Measurements from ENCODE around the gene OVCA2. TPM values are rescaled to one million over a fixed set of nuclear protein-coding genes. Genes with fewer than 3 reads are reported as not detected.
A peak's percentile ranks its signal among the peaks of the same experiment; 100 is the strongest.

OVCA2 gene
- total RNA-seq, 1 donor from 2014 or later = 32.7 TPM

- H3K36me3 Mint-ChIP-seq (ENCODE audit: low read depth, unreplicated experiment) = peaks cover 28% of the 10 kb centered on the region
- TF ChIP-seq CTCF (IDR thresholded peaks at IDR 0.05; ENCODE audit: unreplicated experiment) = no peak
- H3K4me3 Mint-ChIP-seq (ENCODE audit: unreplicated experiment) = peak overlapping the region; percentile 42
- H3K4me1 Mint-ChIP-seq (ENCODE audit: unreplicated experiment) = peaks cover 42% of the 10 kb centered on the region
- no peaks in the 10 kb centered on the region for H3K9me3 Mint-ChIP-seq (ENCODE audit: unreplicated experiment)
- no peak for DNase-seq (ENCODE audit: low spot score)
- H3K27me3 Mint-ChIP-seq (ENCODE audit: unreplicated experiment) = peaks cover 26% of the 10 kb centered on the region
- H3K27ac Mint-ChIP-seq (ENCODE audit: unreplicated experiment) = no peak overlapping the region
These were observed 18.5 kb downstream of the OVCA2 start for GRCh38 chr17:2060385-2060658.

- Mint-ChIP-seq H3K27ac (ENCODE audit: unreplicated experiment) (no peak overlapping the region), H3K9me3 (ENCODE audit: unreplicated experiment) (no peaks in the 10 kb centered on the region), H3K36me3 (ENCODE audit: low read depth, unreplicated experiment) (peaks cover 31% of the 10 kb centered on the region), H3K4me1 (ENCODE audit: unreplicated experiment) (peaks cover 47% of the 10 kb centered on the region), H3K4me3 (ENCODE audit: unreplicated experiment) (peak overlapping the region; percentile 37), H3K27me3 (ENCODE audit: unreplicated experiment) (peaks cover 26% of the 10 kb centered on the region)
- DNase-seq (ENCODE audit: low spot score) = no peak
- TF ChIP-seq CTCF (IDR thresholded peaks at IDR 0.05; ENCODE audit: unreplicated experiment) = no peak
These were observed 19.0 kb downstream of the OVCA2 start for GRCh38 chr17:2060681-2061440.

- DNase-seq (ENCODE audit: low spot score) = no peak
- H3K27ac Mint-ChIP-seq (ENCODE audit: unreplicated experiment) = no peak overlapping the region
- H3K4me1 Mint-ChIP-seq (ENCODE audit: unreplicated experiment) = peaks cover 53% of the 10 kb centered on the region
- H3K9me3 Mint-ChIP-seq (ENCODE audit: unreplicated experiment) = no peaks in the 10 kb centered on the region
- peaks cover 35% of the 10 kb centered on the region for H3K36me3 Mint-ChIP-seq (ENCODE audit: low read depth, unreplicated experiment)
- no peak for TF ChIP-seq CTCF (IDR thresholded peaks at IDR 0.05; ENCODE audit: unreplicated experiment)
- H3K4me3 Mint-ChIP-seq (ENCODE audit: unreplicated experiment) = no peak overlapping the region
- H3K27me3 Mint-ChIP-seq (ENCODE audit: unreplicated experiment) = peaks cover 25% of the 10 kb centered on the region
These were observed 19.7 kb downstream of the OVCA2 start for GRCh38 chr17:2061441-2061958.

- peaks cover 27% of the 10 kb centered on the region for H3K27me3 Mint-ChIP-seq (ENCODE audit: unreplicated experiment)
- peak overlapping the region; percentile 77 for H3K27ac Mint-ChIP-seq (ENCODE audit: unreplicated experiment)
- no peaks in the 10 kb centered on the region for H3K9me3 Mint-ChIP-seq (ENCODE audit: unreplicated experiment)
- peak; percentile 22 for DNase-seq (ENCODE audit: low spot score)
- no peak overlapping the region for H3K4me3 Mint-ChIP-seq (ENCODE audit: unreplicated experiment)
- peaks cover 63% of the 10 kb centered on the region for H3K4me1 Mint-ChIP-seq (ENCODE audit: unreplicated experiment)
- TF ChIP-seq CTCF (IDR thresholded peaks at IDR 0.05; ENCODE audit: unreplicated experiment) = no peak
- H3K36me3 Mint-ChIP-seq (ENCODE audit: low read depth, unreplicated experiment) = peaks cover 35% of the 10 kb centered on the region
These were observed 20.9 kb downstream of the OVCA2 start for GRCh38 chr17:2062571-2063183.
